Fibroblast of skin of left quadriceps (primary cell): Measurements from ENCODE around the gene PLAC9.

Source experiments
- DNase-seq, 2 experiments: peaks; one replicate each; pipeline ENCODE4 v3.0.0-alpha.2; 2013; ENCODE audit warnings: low read depth in 2 of 2

Gene PLAC9

GRCh38 chr10:80160361-80161320, 28.1 kb downstream of the PLAC9 start:
- no peak for DNase-seq

- no peak for DNase-seq
Observed at GRCh38 chr10:80161321-80162083, 29.0 kb downstream of the PLAC9 start.

GRCh38 chr10:80163741-80164341, 31.3 kb downstream of the PLAC9 start:
- DNase-seq, result no peak

DNA sequence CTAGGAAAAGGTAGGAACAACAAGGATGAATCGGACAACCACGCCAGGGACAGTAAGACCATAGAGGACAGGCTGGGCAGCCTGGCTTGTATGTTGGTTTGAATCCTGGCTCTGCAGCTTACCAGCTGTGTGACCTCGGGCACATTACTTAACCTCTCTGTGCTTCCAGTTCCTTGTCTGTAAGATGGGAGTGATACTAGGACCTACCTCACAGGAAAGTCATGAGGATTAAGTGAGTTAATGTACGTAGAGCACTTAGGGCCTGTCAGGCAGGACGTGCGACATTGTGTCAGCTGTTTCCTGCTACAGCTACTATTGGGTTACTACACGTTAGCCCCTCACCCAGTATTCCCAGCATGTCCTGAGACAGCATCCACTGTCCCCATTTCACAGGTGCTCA, 32.1 kb downstream of the PLAC9 start:
- DNase-seq, result no peak

DNA sequence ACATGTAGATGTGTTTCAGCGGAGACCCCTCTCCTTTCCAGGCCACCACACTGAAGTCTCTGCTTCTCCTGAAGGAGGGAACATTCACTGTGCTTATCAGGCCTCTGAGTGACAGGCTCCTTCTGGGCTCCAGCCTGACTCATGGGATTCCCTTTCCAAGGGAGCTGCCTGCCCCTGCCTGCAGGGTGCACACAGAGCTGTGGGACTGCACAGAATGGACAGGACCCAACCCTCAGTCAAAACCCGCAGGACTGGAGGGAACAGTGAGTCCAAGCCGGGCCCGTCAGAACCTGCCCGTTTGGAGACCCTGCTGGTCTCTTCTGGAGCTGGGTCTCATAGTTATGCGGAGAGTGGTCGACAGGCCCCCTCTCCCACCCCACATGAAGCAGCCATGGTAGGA, 32.6 kb downstream of the PLAC9 start:
- no peak for DNase-seq

GRCh38 chr10:80166581-80167470, 34.3 kb downstream of the PLAC9 start:
- no peak for DNase-seq

DNA sequence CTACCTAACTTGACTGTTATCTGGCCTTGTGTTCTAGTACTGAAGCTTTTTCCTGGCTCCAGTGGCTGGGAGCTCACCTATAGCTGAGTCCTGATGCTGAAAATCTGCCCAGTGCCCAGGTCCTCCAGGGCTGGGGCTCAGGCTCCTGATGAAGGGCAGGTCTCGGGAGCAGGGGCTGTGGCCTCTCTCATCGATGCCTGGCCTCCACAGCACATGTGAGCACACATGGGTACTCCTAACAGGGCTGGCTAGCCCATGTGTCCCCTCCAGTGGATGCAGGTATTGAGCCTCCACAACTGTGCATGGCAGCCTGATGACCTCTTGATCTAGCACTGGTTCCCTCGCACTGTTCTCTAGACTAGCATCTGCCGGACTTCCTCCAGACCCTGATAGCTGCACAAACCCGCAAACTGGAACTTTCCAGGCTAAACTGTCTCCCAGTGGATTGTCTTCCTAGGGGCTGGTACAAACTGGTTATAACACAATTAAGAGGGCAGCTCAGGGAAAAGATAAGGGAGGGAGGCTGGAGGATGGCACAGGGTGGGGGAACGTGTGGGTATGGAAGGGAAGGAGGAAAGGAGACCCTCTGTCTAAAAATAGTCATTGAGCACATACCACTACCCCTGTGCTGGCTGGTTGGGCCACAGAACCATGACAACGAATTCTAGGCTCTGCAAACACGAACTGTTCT, 35.1 kb downstream of the PLAC9 start:
- no peak for DNase-seq

- no peak for DNase-seq
Observed at GRCh38 chr10:80168162-80168511, 35.6 kb downstream of the PLAC9 start.

DNA sequence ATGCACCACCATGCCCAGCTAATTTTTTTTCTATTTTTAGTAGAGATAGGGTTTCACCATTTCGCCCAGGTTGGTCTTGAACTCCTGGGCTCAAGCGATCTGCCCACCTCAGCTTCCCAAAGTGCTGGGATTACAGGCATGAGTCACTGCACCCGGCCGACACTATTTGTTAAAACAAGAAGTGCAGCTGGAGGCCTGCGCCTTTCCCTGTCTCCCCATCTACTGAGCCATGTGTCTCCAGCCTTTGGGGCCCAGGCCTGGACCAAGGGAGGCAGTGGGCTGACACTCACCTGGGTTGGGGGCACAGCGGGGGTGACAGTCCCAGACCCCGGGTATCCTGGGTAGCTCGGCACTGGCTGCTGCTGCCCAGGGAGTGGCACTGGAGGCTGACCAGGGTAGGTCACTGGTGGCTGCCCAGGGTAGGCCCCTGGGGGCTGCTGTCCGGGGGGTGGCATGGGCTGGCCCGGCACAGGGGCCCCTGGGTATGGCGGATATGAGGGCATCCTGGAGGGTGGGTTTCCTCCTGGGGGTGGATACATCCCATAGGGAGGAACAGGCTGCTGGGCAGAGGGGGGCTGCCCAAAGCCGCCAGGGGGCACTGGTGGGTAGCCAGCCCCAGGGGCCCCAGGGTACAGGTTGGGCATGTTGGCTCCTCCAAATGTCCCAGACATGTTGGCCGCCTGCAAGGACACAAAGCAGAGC, 36.3 kb downstream of the PLAC9 start:
- DNase-seq, result no peak

- DNase-seq, result no peak
Observed at GRCh38 chr10:80170026-80170425, 37.5 kb downstream of the PLAC9 start.

GRCh38 chr10:80170641-80171040, 38.1 kb downstream of the PLAC9 start:
- no peak for DNase-seq

- DNase-seq, result no peak
Observed at GRCh38 chr10:80171248-80171660, 38.7 kb downstream of the PLAC9 start.

GRCh38 chr10:80172896-80173295, 40.4 kb downstream of the PLAC9 start:
- DNase-seq, result no peak

DNA sequence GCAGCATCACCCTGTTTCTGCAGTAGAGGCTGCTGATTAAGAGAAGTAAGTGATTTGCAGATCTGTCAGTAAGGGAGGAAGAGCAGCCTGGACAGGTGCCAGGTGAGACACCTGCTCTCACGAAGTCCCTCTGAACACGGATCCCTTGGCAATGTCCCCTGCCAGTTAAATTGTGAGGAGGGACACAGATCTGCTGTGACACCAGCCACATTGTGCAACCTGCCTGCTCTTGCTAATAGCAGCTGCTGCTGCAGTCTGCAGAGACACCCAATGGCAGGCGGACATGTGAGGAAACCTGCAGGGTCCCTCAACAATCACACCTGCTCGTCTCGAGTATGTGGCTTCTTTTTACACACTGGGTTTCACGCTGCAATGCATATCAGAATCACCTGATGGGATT, 40.9 kb downstream of the PLAC9 start:
- DNase-seq, result no peak

GRCh38 chr10:80174641-80175395, 42.3 kb downstream of the PLAC9 start:
- no peak for DNase-seq

- DNase-seq, result no peak
Observed at GRCh38 chr10:80176526-80176925, 44.0 kb downstream of the PLAC9 start.

- no peak for DNase-seq
Observed at GRCh38 chr10:80177781-80178636, 45.5 kb downstream of the PLAC9 start.

GRCh38 chr10:80182986-80183385, 50.5 kb downstream of the PLAC9 start:
- DNase-seq, result no peak

GRCh38 chr10:80183436-80183835, 50.9 kb downstream of the PLAC9 start:
- DNase-seq, result no peak
